Activated gamma-delta T cell treated with Interleukin-2 at 50 U/mL for 16 hours (primary cell): ENCODE measurements around the gene UCK2.

ENCODE experiments used
- DNase-seq: peaks from one replicate; pipeline ENCODE4 v3.0.0-alpha.2; 2020

UCK2 gene

DNA sequence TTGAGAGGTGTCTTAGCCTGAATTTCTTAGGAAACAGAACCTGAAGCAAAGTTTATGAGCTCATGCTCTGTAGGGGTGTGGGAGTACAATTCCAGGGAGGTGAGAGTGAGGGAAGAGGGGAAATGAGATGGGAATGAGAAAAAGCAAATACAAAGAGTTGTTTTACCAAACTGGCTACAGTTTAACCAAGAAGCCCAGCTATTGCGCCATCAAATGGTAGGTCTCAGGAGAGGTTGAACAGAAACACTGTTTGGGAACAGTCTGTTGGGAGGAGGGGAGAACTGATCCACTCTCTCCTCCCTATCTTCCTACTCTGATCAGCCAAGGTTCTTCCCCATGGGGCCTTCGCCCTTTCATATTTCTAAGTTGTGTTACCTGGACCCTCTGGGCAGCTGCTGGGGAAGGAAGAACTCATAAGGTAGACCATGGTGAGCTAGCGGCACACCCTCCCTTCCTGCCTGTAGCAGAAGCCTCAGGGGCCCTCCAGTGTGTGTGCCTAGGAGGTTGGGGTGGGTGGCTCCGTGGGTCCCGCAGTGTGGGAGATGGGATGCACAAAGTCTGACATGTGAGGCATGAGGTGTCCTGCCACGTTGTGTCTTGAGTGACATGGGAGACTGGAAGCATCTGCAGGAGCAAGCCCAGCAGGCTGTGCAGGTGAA is 120.5 kb downstream of the UCK2 start:
- DNase-seq: no peak

DNA sequence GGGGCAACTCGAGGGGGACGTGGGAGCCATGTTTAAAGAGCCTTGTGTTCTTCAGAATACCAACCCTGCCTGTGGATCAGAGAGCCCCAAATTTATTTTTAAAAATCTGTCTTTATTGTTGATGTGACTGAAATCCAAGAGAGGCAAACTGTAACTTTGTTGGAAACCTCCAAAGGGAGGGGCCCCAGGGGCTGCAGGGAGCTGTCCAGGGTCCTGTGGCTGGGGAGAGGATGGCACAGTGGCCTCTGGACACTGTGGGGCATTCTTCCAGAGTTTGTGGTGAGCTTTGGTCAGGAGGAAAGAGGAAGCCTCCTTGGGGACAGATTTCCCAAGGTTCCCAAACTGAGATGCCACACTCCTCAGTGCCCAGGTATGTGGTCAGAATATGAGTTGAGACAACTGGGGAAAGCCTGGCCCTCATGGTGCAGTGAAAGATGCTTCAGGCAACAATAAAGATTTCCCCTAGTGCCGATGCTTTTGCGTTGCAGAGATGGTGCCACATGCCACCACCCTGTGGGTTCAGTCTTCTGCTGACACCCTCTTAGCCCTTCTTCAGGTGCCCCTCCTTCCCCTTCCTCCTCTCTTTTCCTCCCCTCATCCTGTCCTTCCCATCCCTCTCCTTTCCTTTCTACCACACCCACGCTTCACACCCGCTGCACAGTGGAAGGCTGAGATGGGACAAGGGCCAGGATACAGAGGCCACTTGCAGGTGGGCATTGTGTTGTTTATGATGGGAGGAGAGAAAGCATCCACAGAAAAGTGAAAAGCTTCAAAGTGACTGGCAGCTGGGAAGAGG is 122.1 kb downstream of the UCK2 start:
- no peak for DNase-seq

DNA sequence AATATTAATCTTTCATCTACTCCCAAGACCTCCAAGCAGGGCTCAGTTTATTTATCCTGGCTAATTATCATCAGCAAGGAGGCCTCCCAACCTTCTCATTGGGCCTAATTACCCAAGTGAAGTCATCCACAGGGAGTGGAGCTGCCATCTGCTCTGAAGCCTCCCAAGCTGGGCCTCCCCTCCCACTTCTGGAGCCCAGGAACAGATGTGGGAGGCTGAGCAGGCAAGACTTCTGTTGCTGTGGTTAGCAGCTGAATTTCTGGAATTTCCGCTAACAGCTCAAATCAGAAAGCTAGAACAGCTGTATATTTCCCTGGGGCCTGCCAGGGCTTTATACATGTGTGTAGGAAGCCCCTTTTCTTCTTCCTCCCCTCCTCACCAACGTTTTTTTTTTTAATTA is 127.5 kb downstream of the UCK2 start:
- DNase-seq: no peak

GRCh38 chr1:165958306-165958705 is 130.9 kb downstream of the UCK2 start:
- DNase-seq: no peak

- no peak for DNase-seq
Observed at GRCh38 chr1:165960136-165960535, 132.7 kb downstream of the UCK2 start.

- no peak for DNase-seq
Observed at GRCh38 chr1:165960881-165961280, 133.5 kb downstream of the UCK2 start.
